NCI-H82 (cell line): Measurements from ENCODE around the gene CLDN7.

ENCODE experiments used
- DNase-seq: peaks from one replicate; lab custom pipeline; 2025; lab: John Stamatoyannopoulos, UW

The CLDN7 gene

GRCh38 chr17:7219229-7219811 lies 43.0 kb downstream of the CLDN7 start:
- no peak for DNase-seq

GRCh38 chr17:7218758-7219157 lies 43.5 kb downstream of the CLDN7 start:
- peak; percentile 97 for DNase-seq

DNA sequence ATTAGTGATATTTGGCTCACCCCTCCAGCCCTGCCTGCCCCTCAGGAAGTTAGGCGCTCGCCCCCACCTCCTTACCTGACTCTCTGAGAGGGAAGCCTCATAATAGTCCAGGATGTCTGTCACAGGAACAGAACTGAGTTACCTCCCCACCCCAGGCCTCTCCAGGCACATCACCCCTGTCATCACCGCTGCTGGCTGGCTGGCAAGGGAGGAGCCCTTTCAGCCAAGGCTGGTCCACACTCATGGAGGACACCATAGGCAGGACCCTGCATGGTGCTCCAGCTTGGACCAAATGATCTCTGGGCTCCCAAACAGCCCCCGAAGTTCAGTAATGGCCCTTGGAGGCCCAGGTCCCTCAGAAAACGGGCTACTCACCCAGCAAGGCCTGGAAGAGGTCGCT lies 44.1 kb downstream of the CLDN7 start:
- DNase-seq, result no peak

DNA sequence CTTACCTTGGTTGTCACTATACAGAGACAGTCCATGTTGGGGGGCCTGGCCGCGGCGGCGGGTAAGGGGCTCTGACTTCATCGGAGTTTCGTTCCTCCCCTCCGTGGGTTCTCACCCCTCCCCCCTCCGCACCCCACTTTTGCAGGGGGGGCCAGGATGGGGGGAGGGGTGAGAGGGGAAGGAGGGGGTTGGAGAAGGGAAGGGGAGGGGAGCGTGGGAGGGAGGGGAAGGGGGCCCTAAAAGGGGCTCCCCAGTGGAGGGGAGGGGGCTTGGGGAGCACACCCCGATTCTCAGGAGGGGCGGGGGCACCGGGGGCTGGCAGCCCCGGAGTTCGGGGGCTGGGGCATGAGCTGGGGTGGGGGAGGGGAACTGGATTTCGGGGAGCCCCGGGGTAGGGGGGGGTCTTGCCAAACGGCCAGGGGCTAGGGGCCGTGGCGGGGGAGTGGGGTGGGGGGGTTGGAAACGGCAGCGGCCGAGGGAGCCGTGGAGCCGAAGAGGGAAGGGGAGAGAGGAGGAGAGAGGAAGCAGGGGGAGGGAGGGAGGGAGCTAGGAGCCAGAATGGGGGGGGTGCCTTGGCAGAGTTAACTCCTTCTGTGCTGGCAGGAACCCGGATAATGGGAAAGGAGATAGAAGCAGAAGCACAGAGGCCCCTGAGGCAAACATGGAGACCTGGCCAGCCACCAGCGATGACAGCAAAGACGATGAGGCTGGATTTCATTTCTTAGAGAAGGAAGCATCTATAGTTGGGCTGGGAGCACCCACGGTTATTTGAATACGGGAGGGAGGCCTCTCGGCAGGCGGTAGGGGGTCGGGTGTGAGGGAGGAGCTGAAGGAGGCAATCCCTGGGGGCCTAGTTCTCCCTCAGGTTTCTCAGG lies 44.9 kb downstream of the CLDN7 start:
- DNase-seq, result peak; percentile 91

- DNase-seq, result no peak
Measured at GRCh38 chr17:7216242-7217112, 45.8 kb downstream of the CLDN7 start.

- DNase-seq, result peak; percentile 71
Measured at GRCh38 chr17:7215652-7216180, 46.6 kb downstream of the CLDN7 start.

DNA sequence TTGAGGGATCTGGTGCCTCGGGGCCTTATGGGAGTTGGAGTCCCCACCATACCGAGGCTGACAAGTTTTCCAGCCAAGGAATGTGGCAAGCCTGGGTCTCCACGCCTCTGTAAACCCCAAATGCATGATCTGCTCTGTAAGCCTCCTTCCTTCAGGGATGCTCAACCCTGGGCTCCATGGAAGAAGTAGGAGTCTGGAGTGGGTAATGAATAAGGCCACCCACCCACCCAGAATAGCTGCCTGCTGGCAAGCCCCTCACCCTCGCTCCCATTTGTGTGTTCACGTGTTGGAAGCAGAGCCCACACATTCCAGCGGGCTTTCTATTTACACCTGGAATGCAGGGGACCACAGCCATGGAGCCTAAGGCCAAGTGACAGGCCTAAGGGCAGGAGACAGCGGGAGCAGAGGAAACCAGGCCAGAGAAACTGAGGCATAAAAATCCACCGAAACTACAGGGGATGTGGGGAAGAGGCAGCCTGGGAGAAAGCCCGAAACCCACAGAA lies 47.1 kb downstream of the CLDN7 start:
- DNase-seq, result no peak

DNA sequence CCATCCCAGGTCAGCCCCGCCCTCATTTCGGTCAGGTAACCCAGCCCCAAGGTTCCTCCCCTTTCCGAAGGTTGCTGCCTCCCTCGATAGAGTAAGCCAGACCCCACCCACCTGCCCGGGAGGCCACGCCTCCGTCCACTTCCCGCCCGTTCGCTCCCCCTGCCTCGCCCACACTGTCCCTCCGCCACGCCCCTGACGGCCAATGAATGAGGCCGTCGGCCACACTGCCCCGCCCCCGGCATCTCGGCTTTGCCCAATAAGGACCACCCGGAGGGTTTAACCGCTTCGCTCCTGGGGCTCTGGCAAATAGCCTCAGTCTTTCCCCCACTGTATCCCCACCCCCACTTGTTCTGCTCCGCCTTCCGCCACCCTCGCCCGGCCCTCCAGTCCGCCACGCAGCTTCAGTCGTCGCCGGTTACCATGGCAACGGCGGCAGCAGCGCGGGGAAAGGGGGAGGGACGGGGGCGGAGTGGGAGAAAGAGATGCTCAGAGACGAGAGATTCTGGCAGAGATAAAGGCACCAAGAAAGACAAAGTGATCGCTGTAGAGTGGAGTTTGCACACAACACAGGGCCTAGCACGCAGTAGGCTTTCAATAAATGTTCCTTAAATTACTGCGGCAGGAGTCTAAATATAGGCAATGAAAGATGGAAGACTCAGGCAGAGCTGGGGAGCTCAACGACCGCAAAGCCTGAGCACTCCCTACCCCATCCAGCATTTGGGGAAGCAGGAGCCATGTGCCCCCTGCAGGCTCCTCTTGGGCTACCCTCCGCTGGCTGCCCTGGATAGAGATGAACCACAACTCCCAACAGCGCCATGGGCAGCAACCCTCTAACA lies 47.8 kb downstream of the CLDN7 start:
- peak; percentile 100 for DNase-seq

DNA sequence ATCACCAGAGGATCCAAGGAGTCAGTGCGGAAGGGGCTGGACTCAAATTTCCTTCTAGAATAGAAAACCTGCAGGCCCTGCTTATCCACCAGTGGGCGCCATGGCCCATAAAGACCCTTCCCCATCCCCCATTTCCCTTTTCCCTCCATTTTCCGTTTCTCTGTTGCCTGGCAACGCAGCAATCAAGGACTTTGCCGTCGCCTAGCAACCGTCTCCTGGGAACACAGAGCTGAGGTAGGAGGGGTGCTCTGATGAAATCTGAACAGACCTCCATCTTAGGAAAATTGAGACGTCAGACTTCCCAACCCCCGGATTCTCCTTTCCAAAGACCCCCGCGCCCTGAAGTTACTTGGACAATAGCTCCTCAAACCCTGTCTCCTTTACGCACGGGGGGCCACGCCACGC lies 48.4 kb downstream of the CLDN7 start:
- DNase-seq, result peak; percentile 99

DNA sequence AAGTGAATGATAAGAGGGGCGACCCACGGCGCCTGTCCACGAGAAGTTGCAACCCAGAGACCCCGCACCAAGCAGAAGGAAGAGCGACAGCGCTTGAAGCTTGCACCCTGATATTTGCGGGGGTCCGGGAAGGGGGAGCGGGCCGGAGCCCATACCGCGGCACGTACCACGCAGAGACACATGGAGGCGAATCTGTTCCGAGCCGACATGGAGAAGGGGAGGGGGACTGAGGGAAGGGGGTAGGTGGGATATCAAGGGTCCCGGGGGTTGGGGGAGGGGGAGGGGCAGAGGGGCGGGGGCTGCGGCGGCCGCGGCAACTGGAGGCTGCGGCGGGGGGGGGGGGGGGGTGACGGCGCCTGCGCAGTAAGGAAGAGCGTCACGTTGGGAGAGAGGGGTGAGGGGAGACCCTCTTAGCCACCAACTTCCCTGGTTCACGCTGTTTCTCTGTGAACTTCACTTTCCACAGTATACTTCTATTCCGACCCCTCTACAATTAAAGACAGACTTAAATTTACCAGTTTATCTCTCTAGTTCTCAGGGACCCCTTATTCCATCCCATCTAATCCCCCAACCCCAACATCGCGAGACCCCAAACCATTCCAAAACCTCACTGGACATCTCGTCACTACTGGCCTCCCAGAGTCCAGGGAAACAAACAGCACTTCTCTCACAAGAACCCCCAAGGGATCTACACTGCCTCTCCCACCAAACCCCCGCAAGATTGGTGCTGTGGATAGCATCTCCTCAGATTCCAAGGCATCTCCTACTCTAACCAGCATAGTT lies 50.6 kb downstream of the CLDN7 start:
- peak; percentile 61 for DNase-seq
